Caco-2 (cell line): ENCODE data around the gene SFMBT1. TPM values are rescaled to one million over a fixed set of nuclear protein-coding genes. Genes with fewer than 3 reads are reported as not detected.

ENCODE experiments used
- BruUV-seq: library from RNA; stranded (reverse); fragments of 400-500 nt; replicated peaks from 2 replicates; lab custom pipeline; 2021; lab: Mats Ljungman, UMichigan
- CTCF ChIA-PET: fragments of 300-600 bp; sonication (Branson Sonifier 250); formaldehyde crosslinking; loops from one replicate; lab custom pipeline; 2022; ENCODE audit warnings: antibody characterized with exemption; lab: Charles Lee
- POLR2A ChIA-PET: fragments of 300-600 bp; sonication (Branson Sonifier 250); formaldehyde crosslinking; loops from one replicate; lab custom pipeline; 2022; ENCODE audit warnings: antibody characterized with exemption; lab: Charles Lee
- DNase-seq, 2 experiments: peaks; one replicate each; pipeline versions ENCODE4 v3.0.0 to v3.0.0-alpha.2; 2020 to 2022
- H3K27me3 ChIP-seq: replicated peaks from 2 replicates; pipeline ENCODE4 v1.6.0; 2011; ENCODE audit warnings: low read length; ENCODE audit not compliant: control insufficient read depth, insufficient read depth
- H3K36me3 ChIP-seq: 2 replicates; pipeline ENCODE4 v1.5.1; 2011; ENCODE audit warnings: low read length; ENCODE audit not compliant: control insufficient read depth, insufficient read depth
- H3K4me1 ChIP-seq: fragments of 250-450 bp; sonication (Bioruptor Pico); 2 replicates; pipeline ENCODE4 v1.5.1; 2020; ENCODE audit warnings: mild to moderate bottlenecking
- H3K4me3 ChIP-seq: 2 replicates; pipeline ENCODE4 v1.5.1; 2011; ENCODE audit warnings: low read depth, mild to moderate bottlenecking, control low read depth, low read length
- H3K9me3 ChIP-seq: fragments of 250-450 bp; sonication (Bioruptor Pico); 2 replicates; pipeline ENCODE4 v1.5.1; 2020; ENCODE audit warnings: mild to moderate bottlenecking, moderate library complexity
- H3K27ac Mint-ChIP-seq: one replicate; pipeline ENCODE4 v1.8.0; 2022; ENCODE audit warnings: mixed read lengths; ENCODE audit not compliant: unreplicated experiment
- H3K27me3 Mint-ChIP-seq: one replicate; pipeline ENCODE4 v1.8.0; 2022; ENCODE audit warnings: mixed read lengths; ENCODE audit not compliant: insufficient read depth, unreplicated experiment
- H3K36me3 Mint-ChIP-seq: one replicate; pipeline ENCODE4 v1.8.0; 2022; ENCODE audit warnings: mild to moderate bottlenecking, mixed read lengths; ENCODE audit not compliant: insufficient read depth, unreplicated experiment
- H3K4me1 Mint-ChIP-seq: one replicate; pipeline ENCODE4 v1.8.0; 2022; ENCODE audit warnings: low read depth, mixed read lengths; ENCODE audit not compliant: unreplicated experiment
- H3K4me3 Mint-ChIP-seq: one replicate; pipeline ENCODE4 v1.8.0; 2022; ENCODE audit warnings: mild to moderate bottlenecking, moderate library complexity, mixed read lengths; ENCODE audit not compliant: unreplicated experiment
- H3K9me3 Mint-ChIP-seq: one replicate; pipeline ENCODE4 v1.8.0; 2022; ENCODE audit warnings: mixed read lengths; ENCODE audit not compliant: unreplicated experiment
- intact Hi-C: fragments of 100-400 bp; cut with micrococcal nuclease; formaldehyde crosslinking; loops from one replicate; pipeline ENCODE4 v1.10.0; 2022; ENCODE audit not compliant: unreplicated experiment
- total RNA-seq: library from RNA; stranded (reverse); gene quantifications from 2 replicates; pipeline ENCODE4 v1.2.3, GENCODE V29; 2022
- TF ChIP-seq, protein P1 (sequence below), 2 experiments: fragments of 200-600 bp in 1 of 2; IDR thresholded peaks; 1 replicate in 1 of 2; 2 replicates in 1 of 2; pipeline versions ENCODE4 v1.5.1 to v1.8.0; 2011 to 2022; ENCODE audit warnings: antibody characterized with exemption in 1 of 2, control low read depth in 1 of 2, inconsistent platforms in 1 of 2, low read depth in 1 of 2, low read length in 1 of 2, mild to moderate bottlenecking in 1 of 2, moderate library complexity in 1 of 2; ENCODE audit not compliant: insufficient read depth in 1 of 2, severe bottlenecking in 1 of 2, unreplicated experiment in 1 of 2

The SFMBT1 gene
- total RNA-seq, 1 experiment from 2014 or later: 45.3 TPM

GRCh38 chr3:52915294-52915693, 130.6 kb downstream of the SFMBT1 start:
- H3K4me3 ChIP-seq: no peak overlapping the region
- ChIA-PET CTCF (no interaction called here), POLR2A (no interaction called here)
- DNase-seq: no peak
- H3K9me3 Mint-ChIP-seq: no peaks in the 10 kb centered on the region
- no peaks in the 10 kb centered on the region for H3K4me1 Mint-ChIP-seq
- intact Hi-C loops: no loop called here
- peaks cover 2% of the 10 kb centered on the region for H3K36me3 ChIP-seq
- no peak overlapping the region for H3K27ac Mint-ChIP-seq
- no peak overlapping the region for H3K4me3 Mint-ChIP-seq
- TF ChIP-seq, protein P1, sequence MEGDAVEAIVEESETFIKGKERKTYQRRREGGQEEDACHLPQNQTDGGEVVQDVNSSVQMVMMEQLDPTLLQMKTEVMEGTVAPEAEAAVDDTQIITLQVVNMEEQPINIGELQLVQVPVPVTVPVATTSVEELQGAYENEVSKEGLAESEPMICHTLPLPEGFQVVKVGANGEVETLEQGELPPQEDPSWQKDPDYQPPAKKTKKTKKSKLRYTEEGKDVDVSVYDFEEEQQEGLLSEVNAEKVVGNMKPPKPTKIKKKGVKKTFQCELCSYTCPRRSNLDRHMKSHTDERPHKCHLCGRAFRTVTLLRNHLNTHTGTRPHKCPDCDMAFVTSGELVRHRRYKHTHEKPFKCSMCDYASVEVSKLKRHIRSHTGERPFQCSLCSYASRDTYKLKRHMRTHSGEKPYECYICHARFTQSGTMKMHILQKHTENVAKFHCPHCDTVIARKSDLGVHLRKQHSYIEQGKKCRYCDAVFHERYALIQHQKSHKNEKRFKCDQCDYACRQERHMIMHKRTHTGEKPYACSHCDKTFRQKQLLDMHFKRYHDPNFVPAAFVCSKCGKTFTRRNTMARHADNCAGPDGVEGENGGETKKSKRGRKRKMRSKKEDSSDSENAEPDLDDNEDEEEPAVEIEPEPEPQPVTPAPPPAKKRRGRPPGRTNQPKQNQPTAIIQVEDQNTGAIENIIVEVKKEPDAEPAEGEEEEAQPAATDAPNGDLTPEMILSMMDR (IDR thresholded peaks at IDR 0.05; ENCODE audit: insufficient read depth in 1 of 2, low read depth in 1 of 2, low read length in 1 of 2, severe bottlenecking in 1 of 2, unreplicated experiment in 1 of 2): no peak
- no peaks in the 10 kb centered on the region for H3K4me1 ChIP-seq
- peaks cover 53% of the 10 kb centered on the region for H3K36me3 Mint-ChIP-seq
- no peaks in the 10 kb centered on the region for H3K9me3 ChIP-seq
- no peaks in the 10 kb centered on the region for H3K27me3 Mint-ChIP-seq
- BruUV-seq: no TSS peak
- H3K27me3 ChIP-seq: no peaks in the 10 kb centered on the region

DNA sequence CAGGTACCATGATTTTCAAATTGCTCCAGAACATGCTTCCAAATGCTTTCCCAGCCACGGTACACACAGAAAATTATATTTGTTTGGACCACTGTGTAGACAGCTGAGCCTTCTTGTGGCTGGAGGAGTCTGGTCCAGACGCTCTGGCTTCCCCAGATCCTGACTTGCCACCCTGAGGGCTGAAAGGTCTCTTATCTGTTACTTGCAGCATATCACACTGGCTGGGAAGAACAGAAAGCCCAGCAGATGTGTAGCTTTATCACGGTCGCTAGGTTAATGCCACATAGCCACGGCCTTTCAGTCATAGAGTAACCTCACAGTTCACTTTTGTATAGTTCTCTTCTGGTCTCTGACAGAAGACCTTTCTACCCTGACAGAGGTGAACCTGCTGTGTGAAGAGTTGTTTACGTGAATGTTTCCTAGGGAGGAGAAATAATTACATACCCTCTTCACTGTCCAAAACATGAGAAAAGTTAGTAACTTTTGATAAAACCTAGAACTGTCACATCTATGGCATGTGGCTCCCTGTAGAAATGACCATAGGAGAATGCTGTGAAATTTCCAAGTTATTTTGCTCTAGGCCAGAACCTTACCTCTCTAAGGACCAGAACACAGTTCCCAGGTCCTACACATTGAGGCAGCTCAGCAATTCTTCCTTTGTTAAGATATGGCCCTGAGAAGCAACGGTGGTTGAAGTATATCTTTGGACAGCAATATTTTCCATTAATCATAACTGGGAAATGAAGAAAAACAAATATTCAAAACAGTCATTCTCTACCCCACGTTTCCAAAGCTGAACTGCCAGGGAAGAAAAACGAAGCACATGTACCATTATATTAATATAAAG, 132.8 kb downstream of the SFMBT1 start:
- Histone ChIP-seq H3K9me3 (no peaks in the 10 kb centered on the region), H3K36me3 (no peaks in the 10 kb centered on the region; the same call in none of the 2 replicates), H3K4me1 (no peaks in the 10 kb centered on the region), H3K27me3 (no peaks in the 10 kb centered on the region), H3K4me3 (no peak overlapping the region)
- H3K9me3 Mint-ChIP-seq: no peaks in the 10 kb centered on the region
- ChIA-PET POLR2A (no interaction called here), CTCF (no interaction called here)
- H3K36me3 Mint-ChIP-seq: peaks cover 55% of the 10 kb centered on the region
- H3K4me1 Mint-ChIP-seq: no peaks in the 10 kb centered on the region
- no TSS peak for BruUV-seq
- no peak for DNase-seq
- intact Hi-C loops: no loop called here
- TF ChIP-seq, protein P1 (IDR thresholded peaks at IDR 0.05; ENCODE audit: insufficient read depth in 1 of 2, low read depth in 1 of 2, low read length in 1 of 2, severe bottlenecking in 1 of 2, unreplicated experiment in 1 of 2): no peak
- no peaks in the 10 kb centered on the region for H3K27me3 Mint-ChIP-seq
- no peak overlapping the region for H3K27ac Mint-ChIP-seq
- H3K4me3 Mint-ChIP-seq: no peak overlapping the region

DNA sequence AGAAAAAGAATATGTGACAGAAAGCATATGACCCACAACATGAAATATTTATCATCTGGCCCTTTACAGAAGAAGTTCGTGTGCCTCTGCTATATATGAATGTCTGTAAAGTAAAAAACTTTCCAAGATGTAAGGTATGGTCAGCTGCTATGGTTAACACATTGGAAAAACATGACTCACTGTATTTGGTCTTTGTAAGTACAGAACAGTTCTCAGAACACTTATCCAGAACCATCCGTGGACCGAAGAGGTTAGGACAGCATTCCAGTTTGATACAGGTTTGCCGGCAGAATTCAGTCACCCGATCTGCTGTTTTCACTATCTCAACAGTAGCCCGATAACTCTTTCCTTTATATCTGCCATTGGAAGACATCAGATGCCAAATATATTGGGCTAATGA, 135.1 kb downstream of the SFMBT1 start:
- no peaks in the 10 kb centered on the region for H3K4me1 Mint-ChIP-seq
- peaks cover 66% of the 10 kb centered on the region for H3K36me3 Mint-ChIP-seq
- no peak overlapping the region for H3K27ac Mint-ChIP-seq
- no peak for DNase-seq
- no peaks in the 10 kb centered on the region for H3K27me3 Mint-ChIP-seq
- no TSS peak for BruUV-seq
- H3K9me3 Mint-ChIP-seq: no peaks in the 10 kb centered on the region
- no peaks in the 10 kb centered on the region for H3K9me3 ChIP-seq
- ChIA-PET POLR2A (no interaction called here), CTCF (no interaction called here)
- intact Hi-C loops: no loop called here
- TF ChIP-seq, protein P1 (IDR thresholded peaks at IDR 0.05; ENCODE audit: insufficient read depth in 1 of 2, low read depth in 1 of 2, low read length in 1 of 2, severe bottlenecking in 1 of 2, unreplicated experiment in 1 of 2): no peak
- no peaks in the 10 kb centered on the region for H3K4me1 ChIP-seq
- H3K4me3 Mint-ChIP-seq: no peak overlapping the region
- H3K27me3 ChIP-seq: no peaks in the 10 kb centered on the region
- H3K4me3 ChIP-seq: no peak overlapping the region
- H3K36me3 ChIP-seq: no peaks in the 10 kb centered on the region; the same call in none of the 2 replicates
